GM19351 (cell line): ENCODE measurements around the gene MTHFR.

Experiments used
- ATAC-seq: cut with Tn5 transposase; IDR thresholded peaks from one replicate; pipeline ENCODE4 v1.9.1; 2021; ENCODE audit warnings: mild to moderate bottlenecking, moderate library complexity; ENCODE audit not compliant: unreplicated experiment

Gene MTHFR

DNA sequence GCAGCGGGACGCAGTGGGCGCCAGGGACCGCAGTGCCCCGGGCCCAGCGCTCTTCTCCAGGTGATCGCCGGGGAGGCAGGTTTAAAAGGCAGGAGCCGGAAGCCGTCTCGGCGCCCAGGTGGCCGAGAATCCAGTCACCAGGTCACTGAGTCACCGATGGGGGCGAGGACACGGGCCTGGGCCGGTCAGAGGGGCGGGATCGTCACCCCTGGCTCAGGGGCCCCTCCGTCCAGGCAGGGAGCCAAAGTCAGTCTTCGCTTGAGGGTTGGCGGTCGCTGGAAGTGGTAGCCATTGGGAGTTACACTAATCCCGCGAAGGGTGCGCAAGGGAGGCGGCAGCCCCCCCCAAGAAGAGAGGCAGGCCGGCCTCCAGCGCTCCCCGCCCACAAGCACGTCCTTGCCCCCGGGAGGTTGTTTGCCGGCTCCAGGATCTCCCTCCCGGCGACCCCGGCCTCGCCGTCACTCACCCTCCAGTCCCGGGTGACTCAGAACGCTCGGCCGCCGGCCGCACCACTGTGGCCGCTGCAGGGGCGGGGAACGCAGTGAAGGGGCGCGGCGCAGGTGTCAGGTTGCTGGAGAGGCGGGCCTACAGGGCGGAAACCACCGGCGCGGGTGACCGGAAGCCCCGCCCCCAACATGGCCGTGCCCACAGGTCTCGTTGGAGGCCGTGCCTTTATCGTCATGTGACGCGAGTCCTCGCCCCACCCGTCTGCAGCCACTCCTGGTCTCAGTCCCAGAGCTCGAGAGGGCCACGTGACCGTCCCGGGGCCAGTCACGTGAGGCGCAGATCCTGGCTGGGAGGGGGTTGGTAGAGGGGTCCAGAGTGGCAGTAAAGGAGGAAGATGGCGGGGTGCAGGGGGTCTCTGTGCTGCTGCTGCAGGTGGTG is at the start of gene MTHFR, which contains the start of gene CLCN6:
Gene MTHFR (minus strand): TSS at position 543 of the 885 bp plus-strand sequence. CDS start 2,848 bp downstream, outside the sequence.
Gene CLCN6 (plus strand): TSS at position 770 of the 885 bp plus-strand sequence. CDS start 72 bp downstream, at position 842.
- peak; percentile 76 for ATAC-seq

DNA sequence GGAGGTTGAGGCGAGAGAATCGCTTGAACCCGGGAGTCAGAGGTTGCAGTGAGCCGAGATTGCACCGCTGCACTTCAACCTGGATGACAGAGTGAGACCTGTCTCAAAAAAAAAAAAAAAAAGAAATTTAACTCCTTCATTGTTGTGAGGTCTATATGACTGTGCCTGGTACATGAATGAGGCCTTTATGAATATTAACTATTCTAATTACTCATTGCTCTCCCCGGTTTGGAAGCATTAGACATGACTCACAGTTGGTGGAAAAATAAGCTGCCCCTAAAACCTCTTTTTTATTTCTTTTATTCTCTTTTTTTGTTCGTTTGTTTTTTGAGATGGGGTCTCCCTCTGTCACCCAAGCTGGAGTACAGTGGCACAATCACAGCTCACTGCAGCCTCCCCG is 49.7 kb upstream of the MTHFR start:
- ATAC-seq, result no peak

DNA sequence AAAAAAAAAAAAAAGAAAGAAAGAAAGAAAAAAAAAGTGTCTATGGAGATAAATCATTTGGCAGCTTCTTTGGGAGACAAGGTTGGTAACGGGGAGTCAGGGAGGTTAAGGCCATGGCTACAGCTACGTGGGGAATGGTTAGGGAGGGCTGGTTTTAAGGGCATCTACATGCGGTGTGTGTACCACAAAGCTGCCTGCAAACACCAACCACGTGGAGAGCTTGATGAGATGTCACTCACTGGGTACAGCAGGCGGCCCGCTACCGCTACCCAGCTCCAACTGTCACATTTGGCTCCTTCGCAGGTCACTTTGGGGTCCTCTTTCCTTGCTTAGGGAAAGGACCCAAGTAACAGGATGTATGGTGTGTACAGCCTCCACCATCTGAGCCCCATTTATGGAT is 48.8 kb upstream of the MTHFR start:
- no peak for ATAC-seq

DNA sequence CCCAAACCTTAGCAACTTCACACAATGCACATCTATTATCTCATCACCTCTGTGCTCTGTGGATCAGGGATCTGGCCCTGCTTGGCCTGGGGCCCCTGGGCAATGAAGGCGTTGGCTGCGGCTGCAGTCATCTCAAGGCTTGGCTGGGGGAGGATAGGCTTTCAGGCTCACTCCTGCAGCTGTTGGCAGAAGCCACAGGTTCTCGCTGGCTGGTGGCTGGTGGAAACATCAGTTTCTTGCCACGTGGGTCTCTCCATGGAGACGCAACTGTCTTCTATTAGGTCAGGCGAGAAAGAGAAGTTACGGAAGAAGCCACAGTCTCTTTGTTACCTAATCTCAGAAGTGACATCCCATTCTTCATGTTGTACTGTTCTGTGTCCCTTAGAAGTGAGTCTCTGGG is 45.4 kb upstream of the MTHFR start:
- ATAC-seq, result no peak

DNA sequence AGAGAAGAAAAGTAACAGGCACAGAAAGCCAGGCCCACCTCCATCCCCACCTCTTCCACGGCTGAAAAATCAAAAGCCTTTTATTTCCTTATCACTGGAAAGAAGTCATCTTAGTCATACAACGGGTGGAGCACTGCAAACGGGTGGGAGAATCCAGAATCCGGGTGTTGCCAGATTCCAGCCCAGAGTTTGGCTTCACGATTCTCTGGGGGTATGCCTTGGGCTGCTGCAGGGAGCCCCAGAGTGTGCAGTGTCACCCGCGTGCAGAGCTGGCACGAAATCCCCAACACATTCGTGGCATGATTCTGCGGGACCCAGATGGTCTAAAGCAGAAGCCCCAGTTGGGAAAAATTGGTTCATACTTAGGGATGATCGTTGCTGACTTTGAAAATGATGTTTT is 44.4 kb upstream of the MTHFR start:
- ATAC-seq, result no peak

GRCh38 chr1:11848373-11848700 is 42.6 kb upstream of the MTHFR start:
- no peak for ATAC-seq

GRCh38 chr1:11847667-11848372 is 42.1 kb upstream of the MTHFR start, which contains the start of gene NPPA:
Gene NPPA (minus strand): TSS chr1:11847783. CDS start chr1:11847684, 99 bp downstream.
- ATAC-seq, result no peak

GRCh38 chr1:11845641-11846335 is 40.0 kb upstream of the MTHFR start:
- no peak for ATAC-seq

DNA sequence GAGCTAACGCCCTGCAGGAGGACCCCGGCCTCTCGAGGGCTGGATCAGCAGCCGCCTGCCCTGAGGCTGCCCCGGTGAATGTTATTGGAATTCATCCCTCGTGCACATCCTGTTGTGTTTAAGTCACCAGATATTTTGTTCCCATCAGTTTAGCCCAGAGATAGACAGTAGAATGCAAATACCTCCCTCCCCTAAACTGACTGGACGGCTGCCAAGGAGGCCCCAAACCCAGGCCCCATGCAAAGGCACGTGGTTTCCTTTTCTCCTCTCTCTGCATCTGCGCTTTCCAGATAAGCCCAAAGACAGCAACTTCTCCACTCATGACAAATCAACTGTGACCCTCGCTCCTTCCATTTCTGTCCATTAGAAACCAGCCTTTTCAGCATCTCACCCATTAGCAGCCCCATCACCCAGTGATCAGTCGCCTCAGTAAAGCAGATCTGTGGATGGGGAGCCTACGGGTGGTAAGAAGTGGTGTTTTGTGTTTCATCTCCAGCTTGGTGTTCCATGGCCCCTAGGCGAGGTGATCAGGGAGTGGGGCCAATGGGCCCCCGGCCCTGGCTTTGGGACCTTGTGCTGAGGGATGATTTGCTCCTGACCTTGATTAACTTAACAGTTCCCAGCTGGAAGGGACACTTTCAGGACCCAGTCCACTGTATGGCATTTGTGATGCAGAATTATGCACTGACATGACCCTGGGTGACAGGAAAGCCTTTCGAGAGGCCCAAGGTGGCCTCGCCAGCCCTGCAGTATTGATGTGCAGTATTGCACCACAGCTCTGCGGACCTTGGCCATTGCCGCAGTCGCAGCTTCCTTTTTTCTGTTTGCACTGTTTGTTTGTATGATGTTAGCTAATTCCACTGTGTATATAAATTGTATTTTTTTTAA is 36.6 kb upstream of the MTHFR start:
- no peak for ATAC-seq

GRCh38 chr1:11841245-11842153 is 35.7 kb upstream of the MTHFR start:
- ATAC-seq, result no peak

DNA sequence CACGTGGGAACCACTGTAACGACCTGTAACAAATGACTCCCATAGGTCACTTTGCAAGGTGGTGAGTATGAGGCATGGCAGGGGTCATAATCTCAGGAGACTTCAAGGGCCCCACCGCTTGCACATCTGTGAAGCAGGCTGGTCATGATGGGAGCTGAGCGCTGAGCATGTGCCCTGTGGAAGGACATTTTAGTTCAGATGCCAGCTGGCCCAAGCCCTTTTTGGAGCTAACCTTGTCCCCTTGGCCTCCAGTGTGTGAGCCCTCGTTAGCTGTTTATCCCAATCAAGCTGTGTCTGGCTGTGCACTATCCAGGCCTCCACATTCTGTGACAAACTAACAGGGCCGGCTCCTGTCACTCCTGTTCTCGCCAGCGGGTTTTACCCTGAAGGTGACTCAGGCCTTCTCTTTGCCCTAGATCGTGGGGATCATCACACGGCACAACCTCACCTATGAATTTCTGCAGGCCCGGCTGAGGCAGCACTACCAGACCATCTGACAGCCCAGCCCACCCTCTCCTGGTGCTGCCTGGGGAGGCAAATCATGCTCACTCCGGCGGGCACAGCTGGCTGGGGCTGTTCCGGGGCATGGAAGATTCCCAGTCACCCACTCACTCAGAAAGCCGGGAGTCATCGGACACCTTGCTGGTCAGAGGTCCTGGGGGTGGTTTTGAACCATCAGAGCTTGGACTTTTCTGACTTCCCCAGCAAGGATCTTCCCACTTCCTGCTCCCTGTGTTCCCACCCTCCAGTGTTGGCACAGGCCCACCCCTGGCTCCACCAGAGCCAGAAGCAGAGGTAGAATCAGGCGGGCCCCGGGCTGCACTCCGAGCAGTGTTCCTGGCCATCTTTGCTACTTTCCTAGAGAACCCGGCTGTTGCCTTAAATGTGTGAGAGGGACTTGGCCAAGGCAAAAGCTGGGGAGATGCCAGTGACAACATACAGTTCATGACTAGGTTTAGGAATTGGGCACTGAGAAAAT is 34.3 kb upstream of the MTHFR start:
- ATAC-seq, result no peak

- no peak for ATAC-seq
Measured at GRCh38 chr1:11838349-11839272, 32.8 kb upstream of the MTHFR start.

GRCh38 chr1:11837767-11838348 is 32.1 kb upstream of the MTHFR start:
- no peak for ATAC-seq

DNA sequence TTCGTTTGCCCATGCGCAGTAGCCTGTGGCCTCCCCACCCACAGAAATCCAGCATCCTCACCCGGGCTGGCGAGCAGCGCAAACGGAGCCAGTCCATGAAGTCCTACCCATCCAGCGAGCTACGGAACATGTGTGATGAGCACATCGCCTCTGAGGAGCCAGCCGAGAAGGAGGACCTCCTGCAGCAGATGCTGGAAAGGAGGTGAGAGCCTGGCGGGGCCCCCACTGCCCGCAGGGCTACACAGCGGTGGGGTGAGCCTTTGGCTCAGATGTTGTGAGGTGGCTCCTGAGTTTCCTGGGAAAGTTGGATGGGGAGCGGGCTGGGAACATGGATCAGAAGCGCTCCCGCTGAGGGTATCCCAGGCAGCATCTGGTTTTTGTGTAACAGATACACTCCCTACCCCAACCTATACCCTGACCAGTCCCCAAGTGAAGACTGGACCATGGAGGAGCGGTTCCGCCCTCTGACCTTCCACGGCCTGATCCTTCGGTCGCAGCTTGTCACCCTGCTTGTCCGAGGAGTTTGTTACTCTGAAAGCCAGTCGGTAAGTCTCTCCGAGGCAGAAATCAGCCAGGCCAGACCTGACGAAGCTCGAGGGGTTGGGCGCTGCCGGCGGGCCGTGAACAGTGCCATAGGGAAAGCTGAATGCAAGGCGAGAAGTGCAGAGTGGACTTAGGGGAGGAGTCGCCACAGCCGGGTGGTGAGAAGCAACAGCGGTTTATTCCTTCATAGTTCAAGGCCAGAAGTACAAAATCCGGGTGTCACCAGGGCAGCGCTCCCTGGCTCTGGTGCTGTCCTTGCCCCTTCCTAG is 31.4 kb upstream of the MTHFR start:
- no peak for ATAC-seq

DNA sequence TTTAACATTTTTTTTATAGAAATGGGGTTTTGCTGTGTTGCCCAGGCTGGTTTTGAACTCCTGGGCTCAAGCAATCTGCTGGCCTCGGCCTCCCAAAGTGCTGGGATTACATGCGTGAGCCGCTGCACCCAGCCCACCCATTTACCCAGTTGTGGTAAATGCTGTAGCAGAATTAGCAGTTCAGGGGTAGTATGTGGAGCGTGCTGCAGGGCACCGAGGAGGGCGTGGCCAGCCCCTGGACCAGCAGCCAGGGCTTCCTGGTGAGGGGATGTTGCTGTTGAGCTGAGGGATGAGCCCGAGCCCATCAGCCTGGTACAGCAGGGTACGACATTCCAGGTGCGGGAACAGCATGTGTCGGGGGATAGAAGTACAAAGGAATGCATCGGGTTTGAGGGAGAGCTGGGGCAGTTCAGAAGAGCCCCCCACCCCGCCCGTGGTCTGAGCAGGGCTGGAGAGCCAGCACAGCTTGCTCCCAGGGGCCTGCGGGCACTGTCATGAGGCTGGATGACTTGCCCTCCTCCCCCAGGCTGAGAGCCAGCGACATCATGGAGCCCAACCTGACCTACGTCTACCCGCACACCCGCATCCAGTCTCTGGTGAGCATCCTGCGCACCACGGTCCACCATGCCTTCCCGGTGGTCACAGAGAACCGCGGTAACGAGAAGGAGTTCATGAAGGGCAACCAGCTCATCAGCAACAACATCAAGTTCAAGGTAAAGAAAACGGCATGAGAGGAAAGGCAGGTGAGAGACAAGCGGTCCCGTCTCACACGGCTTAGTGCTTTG is 29.9 kb upstream of the MTHFR start:
- ATAC-seq, result no peak
